IMR-90 (cell line): ENCODE results near the gene NUCB2. TPM values are rescaled to one million over a fixed set of nuclear protein-coding genes. Genes with fewer than 3 reads are reported as not detected.

Source experiments
- ATAC-seq: fragments of 200-7000 bp; cut with Tn5 transposase; 2 replicates; pipeline ENCODE4 v1.9.1; 2020; ENCODE audit warnings: low read depth, mild to moderate bottlenecking, moderate library complexity
- BruUV-seq: library from RNA; stranded (reverse); fragments of 400-500 nt; replicated peaks from 2 replicates; lab custom pipeline; 2021; lab: Mats Ljungman, UMichigan
- CTCF ChIA-PET: fragments of 300-600 bp; formaldehyde crosslinking; extraction: SDS; loops from one replicate; lab custom pipeline; 2021; ENCODE audit warnings: antibody characterized with exemption; lab: Yijun Ruan, JAX
- POLR2A ChIA-PET: fragments of 300-600 bp; sonication (Branson Sonifier 250); formaldehyde crosslinking; loops from one replicate; lab custom pipeline; 2022; ENCODE audit warnings: antibody characterized with exemption; ENCODE audit not compliant: unreplicated experiment; lab: Charles Lee
- DNase-seq: peaks from one replicate; pipeline ENCODE4 v3.0.0; 2013
- H2AFZ ChIP-seq: replicated peaks from 2 replicates; pipeline ENCODE3; 2013; ENCODE audit warnings: low read length, mild to moderate bottlenecking; ENCODE audit not compliant: poor library complexity
- H2AK5ac ChIP-seq: 2 replicates; pipeline ENCODE4 v1.6.1; 2013; ENCODE audit warnings: low read depth, low read length, inconsistent platforms
- H2AK9ac ChIP-seq: replicated peaks from 2 replicates; pipeline ENCODE3; 2013; ENCODE audit warnings: mild to moderate bottlenecking, low read depth, low read length, moderate library complexity; ENCODE audit not compliant: poor library complexity
- H2BK120ac ChIP-seq: 2 replicates; pipeline ENCODE4 v1.6.1; 2013; ENCODE audit warnings: low read depth, low read length, inconsistent platforms
- H2BK15ac ChIP-seq: 3 replicates; pipeline ENCODE4 v1.6.1; 2013; ENCODE audit warnings: low read depth, low read length, inconsistent platforms
- H2BK20ac ChIP-seq: 2 replicates; pipeline ENCODE4 v1.6.1; 2013; ENCODE audit warnings: low read depth, mild to moderate bottlenecking, inconsistent platforms, low read length, moderate library complexity
- H2BK5ac ChIP-seq: 2 replicates; pipeline ENCODE4 v1.6.1; 2013; ENCODE audit warnings: mild to moderate bottlenecking, low read depth, low read length, inconsistent platforms; ENCODE audit not compliant: poor library complexity, severe bottlenecking
- H3K14ac ChIP-seq: replicated peaks from 2 replicates; pipeline ENCODE4 v1.6.1; 2013; ENCODE audit warnings: low read depth, low read length, inconsistent platforms
- H3K18ac ChIP-seq: 2 replicates; pipeline ENCODE4 v1.6.1; 2013; ENCODE audit warnings: low read depth, low read length, control low read depth
- H3K23ac ChIP-seq: 2 replicates; pipeline ENCODE4 v1.6.1; 2013; ENCODE audit warnings: low read depth, low read length, inconsistent platforms
- H3K27ac ChIP-seq: 2 replicates; pipeline ENCODE4 v1.5.1; 2013; ENCODE audit warnings: mild to moderate bottlenecking, control low read depth, low read length; ENCODE audit not compliant: insufficient read depth
- H3K27me3 ChIP-seq: 2 replicates; pipeline ENCODE4 v1.6.1; 2013; ENCODE audit warnings: low read length; ENCODE audit not compliant: control insufficient read depth, insufficient read depth
- H3K36me3 ChIP-seq: 2 replicates; pipeline ENCODE4 v1.6.1; 2013; ENCODE audit warnings: low read length, mixed read lengths; ENCODE audit not compliant: control insufficient read depth, insufficient read depth
- H3K4ac ChIP-seq: 2 replicates; pipeline ENCODE4 v1.6.1; 2013; ENCODE audit warnings: low read depth, low read length, inconsistent platforms
- H3K4me1 ChIP-seq: 2 replicates; pipeline ENCODE4 v1.6.1; 2013; ENCODE audit warnings: low read length, mixed read lengths; ENCODE audit not compliant: control insufficient read depth, insufficient read depth
- H3K4me2 ChIP-seq: 2 replicates; pipeline ENCODE4 v1.6.1; 2013; ENCODE audit warnings: low read depth, mild to moderate bottlenecking, control low read depth, low read length, moderate library complexity
- H3K4me3 ChIP-seq: 2 replicates; pipeline ENCODE4 v1.5.1; 2013; ENCODE audit warnings: low read depth, mild to moderate bottlenecking, control low read depth, low read length, moderate library complexity; ENCODE audit not compliant: insufficient read depth
- H3K56ac ChIP-seq: 2 replicates; pipeline ENCODE4 v1.6.1; 2013; ENCODE audit warnings: low read length, inconsistent platforms; ENCODE audit not compliant: insufficient read depth; ENCODE audit errors: extremely low read depth
- H3K79me1 ChIP-seq, 2 experiments: 2 replicates each; pipeline ENCODE4 v1.6.1; 2013; ENCODE audit warnings: low read length in 2 of 2, inconsistent platforms in 1 of 2, low read depth in 1 of 2
- H3K9ac ChIP-seq: 2 replicates; pipeline ENCODE4 v1.6.1; 2013; ENCODE audit warnings: low read depth, low read length, control low read depth
- H3K9me1 ChIP-seq: 2 replicates; pipeline ENCODE4 v1.6.1; 2013; ENCODE audit warnings: low read length, inconsistent platforms; ENCODE audit not compliant: insufficient read depth
- H3K9me3 ChIP-seq: 2 replicates; pipeline ENCODE4 v1.6.1; 2013; ENCODE audit warnings: low read length; ENCODE audit not compliant: control insufficient read depth, insufficient read depth
- H4K20me1 ChIP-seq: 2 replicates; pipeline ENCODE4 v1.6.1; 2013; ENCODE audit warnings: low read length, inconsistent platforms; ENCODE audit not compliant: insufficient read depth
- H4K5ac ChIP-seq: 2 replicates; pipeline ENCODE4 v1.6.1; 2013; ENCODE audit warnings: mild to moderate bottlenecking, low read depth, low read length, control low read depth
- H4K8ac ChIP-seq, 2 experiments: 2 replicates each; pipeline ENCODE4 v1.6.1; 2013; ENCODE audit warnings: low read depth in 2 of 2, low read length in 2 of 2, control low read depth in 1 of 2, inconsistent platforms in 1 of 2
- H4K91ac ChIP-seq: 2 replicates; pipeline ENCODE4 v1.6.1; 2013; ENCODE audit warnings: low read depth, low read length, inconsistent platforms; ENCODE audit not compliant: insufficient read depth
- MAFK ChIP-seq: IDR thresholded peaks from 2 replicates; pipeline ENCODE4 v1.6.1; 2012; ENCODE audit warnings: low read depth, low read length, improper control_type of control experiment
- SMC3 ChIP-seq: fragments of 150-350 bp; IDR thresholded peaks from 2 replicates; pipeline ENCODE4 v1.6.1; 2016; ENCODE audit warnings: low read depth, mild to moderate bottlenecking, antibody characterized with exemption, low read length, moderate library complexity
- WGBS, 2 experiments: methylation state at CpG; one replicate each; pipeline versions ENCODE4 v1.1.5 to v1.1.7; 2013; ENCODE audit warnings: missing lambda C conversion rate in 2 of 2; ENCODE audit not compliant: insufficient read length in 1 of 2; ENCODE audit errors: extremely low coverage in 2 of 2; 5-methylcytosine and 5-hydroxymethylcytosine counted together
- dilution Hi-C: fragments of 300-500 bp; cut with HindIII; formaldehyde crosslinking; loops from one replicate; pipeline ENCODE4 v1.14.3; 2018; ENCODE audit warnings: low sequenced_read_pairs; ENCODE audit not compliant: unreplicated experiment
- in situ Hi-C: fragments of 300-500 bp; cut with MboI; formaldehyde crosslinking; loops from 3 replicates; pipeline ENCODE4 v1.14.3; 2019; ENCODE audit warnings: low sequenced_read_pairs, inconsistent platforms, mixed read lengths
- intact Hi-C: fragments of 100-400 bp; cut with micrococcal nuclease; formaldehyde crosslinking; loops from 2 replicates; pipeline ENCODE4 v1.10.0; 2022
- polyA plus RNA-seq, 3 experiments: library from polyadenylated mRNA; depleted of rRNA; stranded (reverse); fragments of >200 nt; gene quantifications; 2 replicates each; pipeline ENCODE4 v1.2.3, GENCODE V29; 2012; ENCODE audit warnings: low replicate concordance in 1 of 3
- total RNA-seq: library from RNA; depleted of rRNA; stranded (reverse); fragments of >200 nt; gene quantifications from 2 replicates; pipeline ENCODE4 v1.2.3, GENCODE V29; 2012
- TF ChIP-seq, protein P1 (sequence below): conservative IDR thresholded peaks from 2 replicates; pipeline ENCODE4 v1.5.1; 2012; ENCODE audit warnings: mild to moderate bottlenecking, low read depth, low read length, improper control_type of control experiment
- TF ChIP-seq, protein P2 (sequence below): fragments of 150-350 bp; IDR thresholded peaks from 2 replicates; pipeline ENCODE4 v1.6.1; 2016; ENCODE audit warnings: low read depth, mild to moderate bottlenecking, low read length, moderate library complexity, borderline replicate concordance
- TF ChIP-seq, protein P3 (sequence below): fragments of 150-350 bp; IDR thresholded peaks from 2 replicates; pipeline ENCODE4 v1.6.1; 2017; ENCODE audit warnings: mild to moderate bottlenecking, antibody characterized with exemption, low read length, low read depth

NUCB2 gene
- total and polyA plus RNA-seq, 2 of the 4 experiments (the other 2 are of a cell fraction): 52.7 to 55.4 TPM

DNA sequence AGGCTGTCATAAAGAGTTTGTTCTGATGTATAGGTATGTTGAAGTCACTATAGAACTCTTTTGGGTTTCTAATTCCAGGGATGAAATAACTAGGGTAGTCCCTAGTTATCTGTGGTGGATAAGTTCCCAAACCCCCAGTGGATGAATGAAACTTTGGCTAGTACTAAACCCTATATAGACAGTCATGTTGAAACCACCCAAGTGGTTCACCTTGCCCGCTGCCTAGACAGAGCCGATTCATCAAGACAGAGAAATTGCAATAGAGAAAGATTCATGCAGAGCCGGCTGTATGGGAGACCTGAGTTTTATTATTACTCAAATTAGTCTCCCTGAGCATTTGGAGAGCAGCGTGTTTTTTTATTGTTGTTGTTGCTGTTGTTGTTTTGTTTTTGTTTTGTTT is 23.8 kb upstream of the NUCB2 start:
- Histone ChIP-seq H3K79me1 (no peaks in the 10 kb centered on the region), H3K23ac (no peak overlapping the region), H4K91ac (no peak overlapping the region), H3K27ac (no peak overlapping the region), H3K36me3 (no peaks in the 10 kb centered on the region), H3K4me2 (no peak overlapping the region), H3K4ac (no peak overlapping the region), H3K27me3 (no peaks in the 10 kb centered on the region), H3K18ac (no peak overlapping the region), H3K14ac (no peak overlapping the region), H3K9ac (no peak overlapping the region), H3K9me3 (no peaks in the 10 kb centered on the region), H2BK5ac (no peak overlapping the region), H4K5ac (no peak overlapping the region), H4K8ac (no peak overlapping the region), H2AK5ac (no peak overlapping the region), H3K9me1 (0 out of 2 replicates have a peak, but pooled peaks cover 2% of the 10 kb centered on the region), H2BK15ac (no peak overlapping the region), H2BK120ac (no peak overlapping the region), H2AK9ac (no peak overlapping the region), H3K4me1 (peaks cover 8% of the 10 kb centered on the region), H3K56ac (no peak overlapping the region), H3K4me3 (no peak overlapping the region), H4K20me1 (no peaks in the 10 kb centered on the region), H2BK20ac (no peak overlapping the region), H2AFZ (no peak overlapping the region)
- dilution Hi-C loops: no loop called here
- WGBS, 2 experiments: no CpG with 5 or more reads among the region's 4 CpGs
- intact Hi-C loops: no loop called here
- no peak for DNase-seq
- in situ Hi-C loops: no loop called here
- ChIA-PET POLR2A (no interaction called here), CTCF (no interaction called here)
- TF ChIP-seq MAFK (no peak), SMC3 (no peak)
- TF ChIP-seq, protein P1, sequence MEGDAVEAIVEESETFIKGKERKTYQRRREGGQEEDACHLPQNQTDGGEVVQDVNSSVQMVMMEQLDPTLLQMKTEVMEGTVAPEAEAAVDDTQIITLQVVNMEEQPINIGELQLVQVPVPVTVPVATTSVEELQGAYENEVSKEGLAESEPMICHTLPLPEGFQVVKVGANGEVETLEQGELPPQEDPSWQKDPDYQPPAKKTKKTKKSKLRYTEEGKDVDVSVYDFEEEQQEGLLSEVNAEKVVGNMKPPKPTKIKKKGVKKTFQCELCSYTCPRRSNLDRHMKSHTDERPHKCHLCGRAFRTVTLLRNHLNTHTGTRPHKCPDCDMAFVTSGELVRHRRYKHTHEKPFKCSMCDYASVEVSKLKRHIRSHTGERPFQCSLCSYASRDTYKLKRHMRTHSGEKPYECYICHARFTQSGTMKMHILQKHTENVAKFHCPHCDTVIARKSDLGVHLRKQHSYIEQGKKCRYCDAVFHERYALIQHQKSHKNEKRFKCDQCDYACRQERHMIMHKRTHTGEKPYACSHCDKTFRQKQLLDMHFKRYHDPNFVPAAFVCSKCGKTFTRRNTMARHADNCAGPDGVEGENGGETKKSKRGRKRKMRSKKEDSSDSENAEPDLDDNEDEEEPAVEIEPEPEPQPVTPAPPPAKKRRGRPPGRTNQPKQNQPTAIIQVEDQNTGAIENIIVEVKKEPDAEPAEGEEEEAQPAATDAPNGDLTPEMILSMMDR: no peak
- TF ChIP-seq, protein P2, sequence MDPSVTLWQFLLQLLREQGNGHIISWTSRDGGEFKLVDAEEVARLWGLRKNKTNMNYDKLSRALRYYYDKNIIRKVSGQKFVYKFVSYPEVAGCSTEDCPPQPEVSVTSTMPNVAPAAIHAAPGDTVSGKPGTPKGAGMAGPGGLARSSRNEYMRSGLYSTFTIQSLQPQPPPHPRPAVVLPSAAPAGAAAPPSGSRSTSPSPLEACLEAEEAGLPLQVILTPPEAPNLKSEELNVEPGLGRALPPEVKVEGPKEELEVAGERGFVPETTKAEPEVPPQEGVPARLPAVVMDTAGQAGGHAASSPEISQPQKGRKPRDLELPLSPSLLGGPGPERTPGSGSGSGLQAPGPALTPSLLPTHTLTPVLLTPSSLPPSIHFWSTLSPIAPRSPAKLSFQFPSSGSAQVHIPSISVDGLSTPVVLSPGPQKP: no peak
- TF ChIP-seq, protein P3, sequence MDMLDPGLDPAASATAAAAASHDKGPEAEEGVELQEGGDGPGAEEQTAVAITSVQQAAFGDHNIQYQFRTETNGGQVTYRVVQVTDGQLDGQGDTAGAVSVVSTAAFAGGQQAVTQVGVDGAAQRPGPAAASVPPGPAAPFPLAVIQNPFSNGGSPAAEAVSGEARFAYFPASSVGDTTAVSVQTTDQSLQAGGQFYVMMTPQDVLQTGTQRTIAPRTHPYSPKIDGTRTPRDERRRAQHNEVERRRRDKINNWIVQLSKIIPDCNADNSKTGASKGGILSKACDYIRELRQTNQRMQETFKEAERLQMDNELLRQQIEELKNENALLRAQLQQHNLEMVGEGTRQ: no peak
- no peak for ATAC-seq
- BruUV-seq: no TSS peak
